HuH-7 (cell line): ENCODE results near the gene PSMB9.
"Not testable (repeated sequence)": the region's sequence is repeated elsewhere in the genome, so short reads cannot be mapped to it uniquely, and the experiment has no call there.

ENCODE experiments used
- DNase-seq: peaks from one replicate; pipeline ENCODE4 v3.0.0; 2011; ENCODE audit warnings: low spot score

Gene PSMB9

GRCh38 chr6:32862725-32863124, 8.7 kb downstream of the PSMB9 start:
- DNase-seq = no peak

GRCh38 chr6:32865724-32866443, 11.9 kb downstream of the PSMB9 start:
- no peak for DNase-seq

GRCh38 chr6:32867022-32867477, 13.1 kb downstream of the PSMB9 start:
- DNase-seq = no peak

- DNase-seq = no peak
Measured at GRCh38 chr6:32867554-32868256, 13.7 kb downstream of the PSMB9 start.

- peak; percentile 27 for DNase-seq
Measured at GRCh38 chr6:32868257-32868788, 14.3 kb downstream of the PSMB9 start.

GRCh38 chr6:32873947-32874346, 20.0 kb downstream of the PSMB9 start:
- DNase-seq = not testable (repeated sequence)

- DNase-seq = no peak
Measured at GRCh38 chr6:32876603-32877002, 22.6 kb downstream of the PSMB9 start.

- DNase-seq = no peak
Measured at GRCh38 chr6:32879691-32880090, 25.7 kb downstream of the PSMB9 start.

- DNase-seq = not testable (repeated sequence)
Measured at GRCh38 chr6:32880962-32881361, 27.0 kb downstream of the PSMB9 start.

GRCh38 chr6:32882879-32883250, 28.9 kb downstream of the PSMB9 start:
- DNase-seq = no peak

GRCh38 chr6:32883789-32884188, 29.8 kb downstream of the PSMB9 start:
- DNase-seq = no peak

GRCh38 chr6:32885698-32886286, 31.8 kb downstream of the PSMB9 start:
- DNase-seq = no peak

GRCh38 chr6:32886681-32887383, 32.8 kb downstream of the PSMB9 start:
- DNase-seq = no peak

- no peak for DNase-seq
Measured at GRCh38 chr6:32887616-32888015, 33.6 kb downstream of the PSMB9 start.

GRCh38 chr6:32888576-32888975, 34.6 kb downstream of the PSMB9 start:
- DNase-seq = no peak

- no peak for DNase-seq
Measured at GRCh38 chr6:32889533-32889932, 35.5 kb downstream of the PSMB9 start.

GRCh38 chr6:32890831-32891230, 36.8 kb downstream of the PSMB9 start:
- DNase-seq = no peak

GRCh38 chr6:32894085-32895005, 40.4 kb downstream of the PSMB9 start:
- peak; percentile 88 for DNase-seq

- no peak for DNase-seq
Measured at GRCh38 chr6:32895006-32895345, 41.0 kb downstream of the PSMB9 start.

GRCh38 chr6:32903952-32904351, 50.0 kb downstream of the PSMB9 start:
- no peak for DNase-seq

GRCh38 chr6:32905078-32905477, 51.1 kb downstream of the PSMB9 start:
- no peak for DNase-seq
